GM12874 (cell line): Measurements from ENCODE around the gene FNTB.

Experiments
- TF ChIP-seq, protein P1 (sequence below): IDR thresholded peaks from 2 replicates; pipeline ENCODE4 v1.5.1; 2011; ENCODE audit warnings: low read depth, mild to moderate bottlenecking, control low read depth, low read length, moderate library complexity; ENCODE audit not compliant: insufficient read depth

FNTB gene

DNA sequence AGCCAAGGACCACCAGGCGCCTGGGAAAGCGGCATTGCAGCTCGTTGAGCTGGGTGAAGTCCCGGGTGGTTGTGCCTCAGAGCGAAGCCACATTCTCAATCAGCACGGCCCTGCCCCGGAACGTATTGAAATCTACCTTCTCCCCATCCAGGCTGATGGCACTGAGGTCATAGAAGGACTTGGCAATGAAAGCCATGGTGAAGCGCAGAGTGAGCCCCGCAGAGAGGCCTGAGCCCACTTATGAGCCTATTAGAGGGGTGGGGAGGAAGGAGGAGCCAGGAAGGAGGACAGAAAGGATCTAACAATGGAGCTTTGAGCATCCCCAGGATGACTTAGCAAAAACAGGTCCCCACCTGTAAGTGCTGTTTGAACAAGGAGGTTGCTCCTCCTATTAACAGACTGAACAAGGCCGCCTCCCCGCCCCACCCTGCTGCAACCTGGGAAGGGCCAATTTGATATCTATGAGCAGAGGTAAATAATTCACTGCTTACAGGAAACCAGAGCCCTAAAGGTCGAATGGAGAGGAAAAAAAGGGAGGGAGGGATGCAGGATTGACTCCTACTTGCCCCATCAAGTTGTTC is 44.1 kb upstream of the FNTB start, which contains the start of gene GPX2:
GPX2 (minus strand) TSS at position 215 of the 581 bp plus-strand sequence; CDS start at position 196, 19 bp downstream.
- TF ChIP-seq, protein P1, sequence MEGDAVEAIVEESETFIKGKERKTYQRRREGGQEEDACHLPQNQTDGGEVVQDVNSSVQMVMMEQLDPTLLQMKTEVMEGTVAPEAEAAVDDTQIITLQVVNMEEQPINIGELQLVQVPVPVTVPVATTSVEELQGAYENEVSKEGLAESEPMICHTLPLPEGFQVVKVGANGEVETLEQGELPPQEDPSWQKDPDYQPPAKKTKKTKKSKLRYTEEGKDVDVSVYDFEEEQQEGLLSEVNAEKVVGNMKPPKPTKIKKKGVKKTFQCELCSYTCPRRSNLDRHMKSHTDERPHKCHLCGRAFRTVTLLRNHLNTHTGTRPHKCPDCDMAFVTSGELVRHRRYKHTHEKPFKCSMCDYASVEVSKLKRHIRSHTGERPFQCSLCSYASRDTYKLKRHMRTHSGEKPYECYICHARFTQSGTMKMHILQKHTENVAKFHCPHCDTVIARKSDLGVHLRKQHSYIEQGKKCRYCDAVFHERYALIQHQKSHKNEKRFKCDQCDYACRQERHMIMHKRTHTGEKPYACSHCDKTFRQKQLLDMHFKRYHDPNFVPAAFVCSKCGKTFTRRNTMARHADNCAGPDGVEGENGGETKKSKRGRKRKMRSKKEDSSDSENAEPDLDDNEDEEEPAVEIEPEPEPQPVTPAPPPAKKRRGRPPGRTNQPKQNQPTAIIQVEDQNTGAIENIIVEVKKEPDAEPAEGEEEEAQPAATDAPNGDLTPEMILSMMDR = no peak

DNA sequence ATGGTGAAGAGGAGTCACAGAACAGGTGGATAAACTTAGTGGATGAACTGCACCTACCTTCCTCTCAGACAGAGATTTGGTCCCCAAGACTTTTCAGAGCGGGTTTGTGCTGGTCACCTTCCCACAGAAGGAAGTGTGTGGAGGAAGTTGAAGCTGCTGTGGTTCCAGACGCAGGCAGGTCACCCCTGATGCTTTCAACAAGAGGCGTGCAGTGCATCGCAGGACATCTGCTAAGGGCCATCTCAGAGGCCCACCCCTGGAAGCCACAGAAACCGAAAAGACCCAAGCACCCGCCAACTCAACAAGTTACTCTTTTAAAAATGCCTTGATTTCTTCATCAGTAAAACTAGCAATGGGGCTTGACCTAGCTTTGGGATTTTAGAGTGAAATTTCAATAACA is 43.1 kb upstream of the FNTB start:
- TF ChIP-seq, protein P1 = no peak

DNA sequence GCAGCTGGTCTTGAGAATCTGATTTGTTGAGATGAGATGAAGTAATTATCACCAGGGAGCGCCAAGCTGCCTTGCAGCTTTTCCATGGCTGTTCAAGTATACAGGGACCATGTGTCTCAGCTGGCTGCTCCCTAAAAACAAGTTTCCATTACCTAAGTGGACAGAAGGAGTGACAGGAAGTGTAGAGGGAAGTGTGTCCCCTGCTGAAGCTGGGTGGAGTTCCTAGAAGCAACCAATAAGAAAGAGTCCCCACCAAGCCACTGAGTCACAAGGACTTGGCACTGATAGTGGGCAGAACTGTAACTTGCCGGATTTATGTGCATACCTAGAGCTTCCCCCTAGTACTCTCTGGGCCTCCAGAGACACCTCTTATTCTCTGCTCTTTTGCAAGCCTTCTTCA is 42.7 kb upstream of the FNTB start:
- TF ChIP-seq, protein P1 = no peak

DNA sequence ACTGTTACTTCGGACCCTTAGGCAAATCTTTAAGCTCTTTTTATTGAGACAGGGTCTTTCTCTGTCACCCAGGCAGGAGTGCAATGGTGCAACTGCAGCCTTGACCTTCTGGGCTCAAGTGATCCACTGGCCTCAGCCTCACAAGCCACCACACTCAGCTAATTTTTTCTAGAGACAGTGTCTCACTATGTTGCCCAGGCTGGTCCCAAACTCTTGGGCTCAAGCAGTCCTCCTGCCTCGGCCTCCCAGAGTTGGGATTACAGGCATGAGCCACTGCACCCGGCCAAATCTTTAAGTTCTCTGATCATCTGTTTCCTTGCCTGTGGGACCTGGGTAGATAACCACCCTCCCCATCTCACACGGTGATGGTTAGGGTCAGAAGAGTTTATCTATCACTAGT is 41.8 kb upstream of the FNTB start:
- TF ChIP-seq, protein P1 = no peak

DNA sequence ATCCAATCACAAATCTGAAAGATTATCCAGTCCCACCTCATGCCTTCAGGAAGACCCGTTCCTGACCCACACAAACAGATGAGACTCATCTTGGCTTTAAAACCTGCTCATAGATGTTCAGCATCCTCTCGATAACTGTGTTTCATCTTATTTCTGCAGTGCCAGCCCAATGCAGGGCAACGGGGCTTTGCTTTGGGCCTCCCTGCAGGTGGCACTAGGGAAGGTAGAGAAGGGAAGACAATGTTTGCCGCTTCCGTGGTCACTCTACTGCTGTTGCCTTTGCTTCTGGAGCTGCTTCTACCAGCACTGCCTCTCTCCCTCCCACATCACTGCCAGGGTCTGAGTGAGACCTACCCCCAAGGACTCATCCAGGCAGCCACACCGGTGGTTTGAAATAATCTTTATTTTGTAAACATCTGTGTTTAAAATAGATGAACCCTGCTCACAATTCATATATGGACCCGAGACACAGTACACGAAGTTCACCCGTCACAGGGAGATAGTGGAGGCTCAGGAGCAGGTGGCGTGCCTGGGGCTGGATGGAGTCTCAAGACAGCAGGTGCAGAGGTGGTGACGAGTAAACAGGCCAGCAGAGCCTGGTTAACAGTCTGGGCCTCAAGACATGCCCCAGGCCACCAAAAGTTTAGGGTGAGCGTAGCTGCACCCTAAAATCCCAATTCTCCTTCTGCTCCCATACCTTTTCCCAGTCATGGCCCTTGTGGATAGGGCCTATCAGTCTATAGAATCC is 41.1 kb upstream of the FNTB start:
- TF ChIP-seq, protein P1 = no peak

DNA sequence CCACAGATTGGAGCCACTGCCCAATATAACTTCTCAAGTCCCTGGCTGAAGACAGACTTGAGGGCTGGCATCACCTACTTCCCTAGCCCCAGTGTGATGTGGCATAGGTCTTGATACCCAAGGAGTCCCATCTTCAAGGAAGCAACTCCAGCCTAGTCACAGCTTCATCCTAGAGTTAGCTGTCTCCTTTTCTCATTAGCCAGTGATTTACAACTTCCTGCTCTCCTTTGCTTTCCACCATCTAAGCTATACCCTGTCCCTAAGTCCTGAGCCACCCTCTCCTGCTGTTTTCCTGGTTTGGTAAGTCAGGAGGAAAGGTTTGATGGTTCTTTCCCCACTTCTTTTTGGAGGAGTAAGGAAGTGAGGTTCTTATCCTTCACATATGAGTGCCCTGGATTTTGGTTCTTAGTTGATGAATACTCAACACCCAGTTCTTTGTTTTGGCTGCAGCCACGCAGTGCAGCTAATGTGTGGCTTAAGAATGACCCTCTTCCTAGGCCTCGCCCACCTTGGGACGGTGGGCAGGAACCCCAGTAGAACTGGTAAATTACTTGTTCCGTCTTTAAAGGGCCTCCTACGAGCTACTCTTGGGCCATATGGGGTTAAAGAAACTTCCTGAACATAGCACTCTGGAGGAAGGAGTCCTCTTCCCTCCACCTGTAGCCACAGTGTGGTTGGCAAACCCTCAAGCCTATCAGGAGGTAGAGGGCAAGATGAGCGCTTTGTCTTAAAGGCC is 40.2 kb upstream of the FNTB start:
- TF ChIP-seq, protein P1 = no peak
